HEK293 (cell line): ENCODE data around the gene IDE.

Experiments used
- BCL6B ChIP-seq: fragments of 450-650 bp; formaldehyde crosslinking; IDR thresholded peaks from 2 replicates; pipeline ENCODE4 v1.5.1; 2017; ENCODE audit warnings: missing biosample characterization, missing genetic modification characterization
- EGR2 ChIP-seq: fragments of 450-650 bp; formaldehyde crosslinking; IDR thresholded peaks from 2 replicates; pipeline ENCODE4 v1.5.1; 2016; ENCODE audit warnings: low read depth, missing biosample characterization, missing genetic modification characterization
- PRDM1 ChIP-seq: fragments of 450-650 bp; formaldehyde crosslinking; IDR thresholded peaks from 2 replicates; pipeline ENCODE4; 2016; ENCODE audit warnings: missing biosample characterization, missing genetic modification characterization
- RBAK ChIP-seq: fragments of 450-650 bp; formaldehyde crosslinking; IDR thresholded peaks from 2 replicates; pipeline ENCODE4 v1.5.1; 2016; ENCODE audit warnings: missing biosample characterization, missing genetic modification characterization
- TSHZ1 ChIP-seq: fragments of 450-650 bp; formaldehyde crosslinking; IDR thresholded peaks from 2 replicates; pipeline ENCODE4 v1.5.1; 2016; ENCODE audit warnings: missing biosample characterization, missing genetic modification characterization, borderline replicate concordance
- YY1 ChIP-seq: fragments of 450-650 bp; formaldehyde crosslinking; IDR thresholded peaks from 2 replicates; pipeline ENCODE4 v1.5.1; 2018; ENCODE audit warnings: missing biosample characterization, missing genetic modification characterization
- ZBTB6 ChIP-seq: fragments of 450-650 bp; formaldehyde crosslinking; IDR thresholded peaks from 2 replicates; pipeline ENCODE4 v1.5.1; 2017; ENCODE audit warnings: missing biosample characterization, missing genetic modification characterization
- ZFHX2 ChIP-seq: fragments of 450-650 bp; formaldehyde crosslinking; conservative IDR thresholded peaks from 2 replicates; pipeline ENCODE4 v1.5.1; 2016; ENCODE audit warnings: missing biosample characterization, missing genetic modification characterization
- ZNF148 ChIP-seq: fragments of 450-650 bp; formaldehyde crosslinking; IDR thresholded peaks from 2 replicates; pipeline ENCODE4 v1.5.0; 2017; ENCODE audit warnings: missing biosample characterization, missing genetic modification characterization, borderline replicate concordance
- ZNF16 ChIP-seq: fragments of 450-650 bp; formaldehyde crosslinking; IDR thresholded peaks from 2 replicates; pipeline ENCODE4 v1.5.1; 2016; ENCODE audit warnings: low read depth, missing biosample characterization, missing genetic modification characterization
- ZNF18 ChIP-seq: fragments of 450-650 bp; formaldehyde crosslinking; IDR thresholded peaks from 2 replicates; pipeline ENCODE4 v1.5.1; 2016; ENCODE audit warnings: missing biosample characterization, missing genetic modification characterization
- ZNF19 ChIP-seq: fragments of 450-650 bp; formaldehyde crosslinking; IDR thresholded peaks from 2 replicates; pipeline ENCODE4; 2016; ENCODE audit warnings: missing biosample characterization, missing genetic modification characterization, low read depth
- ZNF2 ChIP-seq: fragments of 450-650 bp; formaldehyde crosslinking; IDR thresholded peaks from 2 replicates; pipeline ENCODE4 v1.5.1; 2016; ENCODE audit warnings: missing biosample characterization, missing genetic modification characterization
- ZNF202 ChIP-seq: fragments of 450-650 bp; formaldehyde crosslinking; IDR thresholded peaks from 2 replicates; pipeline ENCODE4 v1.5.1; 2016; ENCODE audit warnings: missing biosample characterization, missing genetic modification characterization, borderline replicate concordance
- ZNF23 ChIP-seq: fragments of 450-650 bp; formaldehyde crosslinking; IDR thresholded peaks from 2 replicates; pipeline ENCODE4 v1.5.1; 2016; ENCODE audit warnings: missing biosample characterization, missing genetic modification characterization, borderline replicate concordance
- ZNF239 ChIP-seq: fragments of 450-650 bp; formaldehyde crosslinking; IDR thresholded peaks from 2 replicates; pipeline ENCODE4 v1.5.1; 2016; ENCODE audit warnings: missing biosample characterization, missing genetic modification characterization
- ZNF280D ChIP-seq: fragments of 450-650 bp; formaldehyde crosslinking; IDR thresholded peaks from 2 replicates; pipeline ENCODE4 v1.5.1; 2016; ENCODE audit warnings: missing biosample characterization, missing genetic modification characterization
- ZNF302 ChIP-seq: fragments of 450-650 bp; formaldehyde crosslinking; IDR thresholded peaks from 2 replicates; pipeline ENCODE4 v1.5.1; 2016; ENCODE audit warnings: missing biosample characterization, missing genetic modification characterization, low read depth
- ZNF354C ChIP-seq: fragments of 450-650 bp; formaldehyde crosslinking; IDR thresholded peaks from 2 replicates; pipeline ENCODE4 v1.5.1; 2016; ENCODE audit warnings: missing biosample characterization, missing genetic modification characterization, low read depth, borderline replicate concordance
- ZNF366 ChIP-seq: fragments of 450-650 bp; formaldehyde crosslinking; conservative IDR thresholded peaks from 2 replicates; pipeline ENCODE4 v1.5.1; 2016; ENCODE audit warnings: missing biosample characterization, missing genetic modification characterization
- ZNF423 ChIP-seq: fragments of 450-650 bp; formaldehyde crosslinking; IDR thresholded peaks from 2 replicates; pipeline ENCODE4 v1.5.1; 2016; ENCODE audit warnings: missing biosample characterization, missing genetic modification characterization
- ZSCAN4 ChIP-seq: fragments of 450-650 bp; formaldehyde crosslinking; IDR thresholded peaks from 2 replicates; pipeline ENCODE4 v1.5.1; 2017; ENCODE audit warnings: missing biosample characterization, missing genetic modification characterization

Gene IDE

GRCh38 chr10:92592761-92593618 is 19.1 kb upstream of the IDE start, which contains the start of gene KIF11 (continued):
- no peak for TF ChIP-seq ZNF18 (tag by site-specific recombination)
- TF ChIP-seq RBAK (tag by site-specific recombination) = no peak
- TF ChIP-seq ZNF366 = peak; percentile 62; the same call in 1 of the 2 replicates
- peak; percentile 81 for TF ChIP-seq ZBTB6 (tag by site-specific recombination)
- TF ChIP-seq ZNF239 (tag by site-specific recombination) = no peak
- no peak for TF ChIP-seq ZNF354C (tag by site-specific recombination)
- no peak for TF ChIP-seq ZFHX2 (tag by site-specific recombination)
- TF ChIP-seq ZNF16 (tag by site-specific recombination) = no peak
- no peak for TF ChIP-seq PRDM1 (tag by site-specific recombination)
- no peak for TF ChIP-seq BCL6B (tag by site-specific recombination)
- TF ChIP-seq TSHZ1 = no peak
- TF ChIP-seq ZNF302 (tag by site-specific recombination) = no peak
- TF ChIP-seq ZNF23 (tag by site-specific recombination) = no peak
- TF ChIP-seq ZNF202 (tag by site-specific recombination) = no peak
- TF ChIP-seq ZNF148 (tag by site-specific recombination) = no peak
- 0 out of 2 replicates have a peak, but pooled peaks have one; percentile 40 for TF ChIP-seq ZSCAN4
- TF ChIP-seq ZNF280D (tag by site-specific recombination) = no peak
- TF ChIP-seq ZNF423 = 0 out of 2 replicates have a peak, but pooled peaks have one; percentile 49
- TF ChIP-seq ZNF19 (tag by site-specific recombination) = no peak
- no peak for TF ChIP-seq EGR2 (tag by site-specific recombination)
- peak; percentile 84; the same call in 1 of the 2 replicates for TF ChIP-seq ZNF2 (tag by site-specific recombination)
- TF ChIP-seq YY1 (tag by site-specific recombination) = peak; percentile 88
